Smooth muscle cell of the pulmonary artery (primary cell): ENCODE measurements around the gene CMTM2. TPM values are rescaled to one million over a fixed set of nuclear protein-coding genes. Genes with fewer than 3 reads are reported as not detected.

Experiments used
- total RNA-seq: library from RNA; depleted of rRNA; stranded (reverse); fragments of >200 nt; gene quantifications from 2 replicates; pipeline ENCODE4 v1.2.3, GENCODE V29; 2014

Gene CMTM2
- not detected in 2 replicates for total RNA-seq

GRCh38 chr16:66578651-66579531, at the start of gene CMTM2:
CMTM2 (plus strand) TSS chr16:66579463; CDS start chr16:66579608, 145 bp downstream.

GRCh38 chr16:66549284-66550131, 29.8 kb upstream of the CMTM2 start, which contains the start of gene TK2:
TK2 (minus strand) TSS chr16:66550122; CDS start chr16:66550061, 61 bp downstream.

GRCh38 chr16:66552286-66553177, 26.7 kb upstream of the CMTM2 start, which contains the start of gene CKLF:
CKLF (plus strand) TSS chr16:66552576; CDS start chr16:66552716, 140 bp downstream.

GRCh38 chr16:66566051-66566901, 13.0 kb upstream of the CMTM2 start, which contains the start of gene CMTM1:
CMTM1 (plus strand) TSS chr16:66566439; CDS start chr16:66566514, 75 bp downstream.

GRCh38 chr16:66604376-66605176, 25.3 kb downstream of the CMTM2 start, which contains the start of gene CMTM3:
CMTM3 (plus strand) TSS chr16:66604704; CDS start chr16:66604806, 102 bp downstream.

Other genes starting within 250 kb of the CMTM2 start
- gene CDH5, start 212.8 kb upstream of the CMTM2 start, total RNA-seq, result 2.5 and 3.6 TPM in 2 replicates
- 0.07 and 0.13 TPM in 2 replicates for gene BEAN1, start 152.2 kb upstream of the CMTM2 start, total RNA-seq
- gene TK2, start 29.3 kb upstream of the CMTM2 start, total RNA-seq, result 61.6 and 90.7 TPM in 2 replicates
- 34.6 and 40.3 TPM in 2 replicates for gene CKLF, start 26.9 kb upstream of the CMTM2 start, total RNA-seq
- 2.1 and 2.2 TPM in 2 replicates for gene CMTM1, start 13.0 kb upstream of the CMTM2 start, total RNA-seq
- gene CMTM3, start 25.2 kb downstream of the CMTM2 start, total RNA-seq, result 11.9 and 17.4 TPM in 2 replicates
- 24.0 and 31.8 TPM in 2 replicates for gene CMTM4, start 117.3 kb downstream of the CMTM2 start, total RNA-seq
- gene DYNC1LI2, start 172.1 kb downstream of the CMTM2 start, total RNA-seq, result 165 and 178 TPM in 2 replicates
- gene TERB1, start 222.1 kb downstream of the CMTM2 start, total RNA-seq, result 0.07 TPM in 1 of 2 replicates, not detected in the other